HCT116 (cell line): ENCODE data around the gene CAPZB. TPM values are rescaled to one million over a fixed set of nuclear protein-coding genes. Genes with fewer than 3 reads are reported as not detected.

Source experiments
- ATAC-seq: fragments of 200-7000 bp; cut with Tn5 transposase; 2 replicates; pipeline ENCODE4 v1.9.1; 2020; ENCODE audit warnings: mild to moderate bottlenecking, moderate library complexity
- BruUV-seq: library from RNA; stranded (reverse); fragments of 400-500 nt; replicated peaks from 2 replicates; lab custom pipeline; 2021; lab: Mats Ljungman, UMichigan
- CTCF ChIA-PET: fragments of 300-600 bp; sonication (Branson Sonifier 250); formaldehyde crosslinking; loops from one replicate; lab custom pipeline; 2021; ENCODE audit warnings: antibody characterized with exemption; lab: Charles Lee
- POLR2A ChIA-PET: fragments of 300-600, 350-600 bp; sonication (Branson Sonifier 250); formaldehyde crosslinking; loops from one replicate; lab custom pipeline; 2021; ENCODE audit warnings: antibody characterized with exemption; lab: Charles Lee
- RAD21 ChIA-PET, 2 experiments: fragments of 300-600 bp; sonication (Branson Sonifier 250); formaldehyde crosslinking; loops; one replicate each; lab custom pipeline; 2023; ENCODE audit warnings: low total read pairs in 2 of 2; ENCODE audit not compliant: uncharacterized antibody in 2 of 2, unreplicated experiment in 2 of 2, low non-redundant PET in 1 of 2; lab: Charles Lee
- DNase-seq: peaks from one replicate; pipeline ENCODE4 v3.0.0-alpha.2; 2010; ENCODE audit warnings: low read depth, low spot score
- H2AFZ ChIP-seq: fragments of 200-600 bp; shearing (Covaris generic), sonication (generic); 2 replicates; pipeline ENCODE4 v1.6.1; 2017; ENCODE audit warnings: low read depth, mixed run types, mixed read lengths, antibody characterized with exemption, low read length; ENCODE audit not compliant: poor library complexity, severe bottlenecking
- H3K27ac ChIP-seq: 2 replicates; pipeline ENCODE4 v1.5.1; 2012; ENCODE audit warnings: low read depth, low read length
- H3K27me3 ChIP-seq: fragments of 200-600 bp; sonication (generic); 2 replicates; pipeline ENCODE4 v1.6.1; 2016; ENCODE audit warnings: mixed run types, low read length, mixed read lengths; ENCODE audit not compliant: insufficient read depth
- H3K36me3 ChIP-seq, 2 experiments: fragments of 200-500 bp in 1 of 2; fragments of 200-600 bp in 1 of 2; sonication (Bioruptor generic) in 1 of 2; sonication (generic) in 1 of 2; 2 replicates each; pipeline versions ENCODE4 v1.5.1 to v1.6.1; 2014 to 2016; ENCODE audit warnings: low read length in 2 of 2, inconsistent platforms in 1 of 2, mixed read lengths in 1 of 2, mixed run types in 1 of 2; ENCODE audit not compliant: insufficient read depth in 2 of 2, control insufficient read depth in 1 of 2
- H3K4me1 ChIP-seq, 2 experiments: fragments of 200-600 bp in 1 of 2; sonication (generic) in 1 of 2; 2 replicates each; pipeline versions ENCODE4 v1.5.1 to v1.6.1; 2012 to 2017; ENCODE audit warnings: low read length in 2 of 2, inconsistent platforms in 1 of 2, mild to moderate bottlenecking in 1 of 2, mixed read lengths in 1 of 2, mixed run types in 1 of 2, moderate library complexity in 1 of 2; ENCODE audit not compliant: insufficient read depth in 2 of 2, control insufficient read depth in 1 of 2
- H3K4me2 ChIP-seq: fragments of 200-600 bp; sonication (generic); 2 replicates; pipeline ENCODE4 v1.6.1; 2017; ENCODE audit warnings: mixed run types, low read length, mixed read lengths
- H3K4me3 ChIP-seq, 2 experiments: fragments of 200-600 bp in 1 of 2; sonication (generic) in 1 of 2; replicated peaks in 1 of 2; 2 replicates each; pipeline ENCODE4 v1.5.1; 2011 to 2016; ENCODE audit warnings: low read length in 2 of 2, control low read depth in 1 of 2, low read depth in 1 of 2, mild to moderate bottlenecking in 1 of 2, mixed read lengths in 1 of 2, mixed run types in 1 of 2
- H3K79me2 ChIP-seq: fragments of 200-600 bp; sonication (generic); 2 replicates; pipeline ENCODE4 v1.6.1; 2017; ENCODE audit warnings: mild to moderate bottlenecking, mixed run types, low read length, moderate library complexity, mixed read lengths; ENCODE audit not compliant: insufficient read depth
- H3K9ac ChIP-seq: fragments of 200-600 bp; sonication (generic); 2 replicates; pipeline ENCODE4 v1.6.1; 2016; ENCODE audit warnings: low read length, mixed read lengths
- H3K9me2 ChIP-seq: fragments of 200-600 bp; sonication (generic), shearing (Covaris generic); 2 replicates; pipeline ENCODE4 v1.6.1; 2017; ENCODE audit warnings: mixed run types, mild to moderate bottlenecking, moderate library complexity; ENCODE audit not compliant: insufficient read depth
- H3K9me3 ChIP-seq, 2 experiments: fragments of 200-500 bp in 1 of 2; fragments of 200-600 bp in 1 of 2; sonication (Bioruptor generic) in 1 of 2; sonication (generic) in 1 of 2; 2 replicates each; pipeline ENCODE4 v1.6.1; 2014 to 2017; ENCODE audit warnings: low read length in 2 of 2, mixed read lengths in 2 of 2, inconsistent platforms in 1 of 2, low read depth in 1 of 2, mild to moderate bottlenecking in 1 of 2, mixed run types in 1 of 2, moderate library complexity in 1 of 2; ENCODE audit not compliant: control insufficient read depth in 1 of 2, insufficient read depth in 1 of 2
- H4K20me1 ChIP-seq: fragments of 200-600 bp; sonication (generic), shearing (Covaris generic); 2 replicates; pipeline ENCODE4 v1.6.1; 2017; ENCODE audit warnings: mixed run types, mild to moderate bottlenecking, moderate library complexity; ENCODE audit not compliant: insufficient read depth
- CBX3 ChIP-seq: IDR thresholded peaks from 2 replicates; pipeline ENCODE4 v1.6.1; 2012; ENCODE audit warnings: low read depth
- CEBPB ChIP-seq: IDR thresholded peaks from 2 replicates; pipeline ENCODE4 v1.6.1; 2012; ENCODE audit warnings: low read depth
- EGR1 ChIP-seq: IDR thresholded peaks from 2 replicates; pipeline ENCODE4 v1.6.1; 2012; ENCODE audit warnings: low read depth
- EZH2 ChIP-seq: fragments of 200-600 bp; sonication (generic); IDR thresholded peaks from 2 replicates; pipeline ENCODE4 v1.6.1; 2017; ENCODE audit warnings: antibody characterized with exemption, mixed run types
- EZH2phosphoT487 ChIP-seq: fragments of 200-600 bp; IDR thresholded peaks from 2 replicates; pipeline ENCODE4 v1.6.1; 2018; ENCODE audit warnings: antibody characterized with exemption, borderline replicate concordance
- FOSL1 ChIP-seq: IDR thresholded peaks from 2 replicates; pipeline ENCODE4 v1.6.1; 2012; ENCODE audit warnings: low read depth
- JUND ChIP-seq: IDR thresholded peaks from 2 replicates; pipeline ENCODE4 v1.6.1; 2012
- POLR2A ChIP-seq: IDR thresholded peaks from 2 replicates; pipeline ENCODE4 v1.7.0; 2011; ENCODE audit warnings: borderline replicate concordance; ENCODE audit not compliant: insufficient read depth, insufficient read length; ENCODE audit errors: extremely low read depth
- POLR2AphosphoS5 ChIP-seq: IDR thresholded peaks from 2 replicates; pipeline ENCODE4 v1.6.1; 2011; ENCODE audit warnings: mild to moderate bottlenecking, low read depth, low read length, moderate library complexity
- RAD21 ChIP-seq: IDR thresholded peaks from 2 replicates; pipeline ENCODE4 v1.6.1; 2012; ENCODE audit warnings: low read depth, mild to moderate bottlenecking
- SIN3A ChIP-seq: IDR thresholded peaks from 2 replicates; pipeline ENCODE4 v1.6.1; 2012; ENCODE audit warnings: low read depth
- SP1 ChIP-seq: IDR thresholded peaks from 2 replicates; pipeline ENCODE4 v1.6.1; 2012; ENCODE audit warnings: low read depth
- SRF ChIP-seq: IDR thresholded peaks from 2 replicates; pipeline ENCODE4 v1.6.1; 2012; ENCODE audit warnings: low read depth
- TCF7L2 ChIP-seq: IDR thresholded peaks from 2 replicates; pipeline ENCODE4 v1.7.0; 2011; ENCODE audit warnings: borderline replicate concordance, inconsistent platforms; ENCODE audit not compliant: insufficient read depth, insufficient read length; ENCODE audit errors: extremely low read depth
- YY1 ChIP-seq: IDR thresholded peaks from 2 replicates; pipeline ENCODE4 v1.6.1; 2011; ENCODE audit warnings: low read length, low read depth, moderate library complexity, mild to moderate bottlenecking; ENCODE audit not compliant: insufficient replicate concordance; ENCODE audit errors: extremely low read depth
- ZNF274 ChIP-seq: fragments of 200-500 bp; sonication (Bioruptor generic); IDR thresholded peaks from 2 replicates; pipeline ENCODE4 v1.6.1; 2014; ENCODE audit warnings: mild to moderate bottlenecking, low read depth, low read length, inconsistent platforms
- intact Hi-C: fragments of 100-400 bp; cut with micrococcal nuclease; formaldehyde crosslinking; loops from 2 replicates; pipeline ENCODE4 v1.10.0; 2022
- total RNA-seq: library from RNA; stranded (reverse); gene quantifications from one replicate; pipeline ENCODE4 v1.2.1, GENCODE V29; 2021; ENCODE audit not compliant: unreplicated experiment
- TF ChIP-seq, protein P1 (sequence below): IDR thresholded peaks from 2 replicates; pipeline ENCODE4 v1.6.1; 2012
- TF ChIP-seq, protein P2 (sequence below): IDR thresholded peaks from 2 replicates; pipeline ENCODE4 v1.6.1; 2012; ENCODE audit warnings: low read depth
- TF ChIP-seq, protein P3 (sequence below): IDR thresholded peaks from 2 replicates; pipeline ENCODE4 v1.6.1; 2011; ENCODE audit warnings: mild to moderate bottlenecking, low read length, moderate library complexity; ENCODE audit not compliant: insufficient replicate concordance; ENCODE audit errors: extremely low read depth

The CAPZB gene
- total RNA-seq, 1 experiment from 2014 or later, result 203 TPM

DNA sequence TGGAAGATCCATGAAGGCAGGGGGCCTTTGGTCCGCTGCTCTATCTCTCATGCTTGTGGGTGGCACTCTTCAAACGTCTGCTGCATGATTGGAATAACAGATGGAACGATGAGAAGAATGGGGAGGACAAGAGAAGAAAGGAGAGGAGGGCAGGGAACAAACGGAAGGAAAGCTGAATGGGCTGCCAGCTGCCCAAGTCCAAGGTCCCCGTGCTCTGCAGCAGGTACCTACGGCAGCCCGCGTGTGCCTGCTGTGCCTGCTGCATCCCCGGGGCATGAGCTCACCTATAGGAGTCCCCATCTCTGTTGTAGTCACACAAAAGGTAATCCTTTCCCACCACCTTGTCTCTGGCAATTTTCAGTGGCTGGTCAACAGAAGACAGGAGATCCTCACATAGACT, 100.1 kb downstream of the CAPZB start:
- RAD21 ChIA-PET, result no interaction called here
- no peaks in the 10 kb centered on the region for H3K9me2 ChIP-seq
- POLR2A ChIA-PET, result no interaction called here
- DNase-seq (no peak), ATAC-seq (no peak)
- H3K9me3 ChIP-seq, result no peaks in the 10 kb centered on the region
- no peaks in the 10 kb centered on the region for H4K20me1 ChIP-seq
- H3K4me3 ChIP-seq, result no peak overlapping the region
- peaks cover 0 to 2% of the 10 kb centered on the region in 2 experiments; a peak in 1 of 4 replicates for H3K36me3 ChIP-seq
- TF ChIP-seq, protein P1, sequence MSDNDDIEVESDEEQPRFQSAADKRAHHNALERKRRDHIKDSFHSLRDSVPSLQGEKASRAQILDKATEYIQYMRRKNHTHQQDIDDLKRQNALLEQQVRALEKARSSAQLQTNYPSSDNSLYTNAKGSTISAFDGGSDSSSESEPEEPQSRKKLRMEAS, result no peak
- TF ChIP-seq POLR2AphosphoS5 (no peak), FOSL1 (no peak), EZH2phosphoT487 (no peak), EGR1 (no peak), RAD21 (no peak), EZH2 (no peak), SP1 (no peak), SIN3A (no peak), ZNF274 (no peak), POLR2A (no peak), CEBPB (no peak), SRF (no peak), TCF7L2 (no peak), JUND (no peak), YY1 (no peak), CBX3 (no peak)
- TF ChIP-seq, protein P2, sequence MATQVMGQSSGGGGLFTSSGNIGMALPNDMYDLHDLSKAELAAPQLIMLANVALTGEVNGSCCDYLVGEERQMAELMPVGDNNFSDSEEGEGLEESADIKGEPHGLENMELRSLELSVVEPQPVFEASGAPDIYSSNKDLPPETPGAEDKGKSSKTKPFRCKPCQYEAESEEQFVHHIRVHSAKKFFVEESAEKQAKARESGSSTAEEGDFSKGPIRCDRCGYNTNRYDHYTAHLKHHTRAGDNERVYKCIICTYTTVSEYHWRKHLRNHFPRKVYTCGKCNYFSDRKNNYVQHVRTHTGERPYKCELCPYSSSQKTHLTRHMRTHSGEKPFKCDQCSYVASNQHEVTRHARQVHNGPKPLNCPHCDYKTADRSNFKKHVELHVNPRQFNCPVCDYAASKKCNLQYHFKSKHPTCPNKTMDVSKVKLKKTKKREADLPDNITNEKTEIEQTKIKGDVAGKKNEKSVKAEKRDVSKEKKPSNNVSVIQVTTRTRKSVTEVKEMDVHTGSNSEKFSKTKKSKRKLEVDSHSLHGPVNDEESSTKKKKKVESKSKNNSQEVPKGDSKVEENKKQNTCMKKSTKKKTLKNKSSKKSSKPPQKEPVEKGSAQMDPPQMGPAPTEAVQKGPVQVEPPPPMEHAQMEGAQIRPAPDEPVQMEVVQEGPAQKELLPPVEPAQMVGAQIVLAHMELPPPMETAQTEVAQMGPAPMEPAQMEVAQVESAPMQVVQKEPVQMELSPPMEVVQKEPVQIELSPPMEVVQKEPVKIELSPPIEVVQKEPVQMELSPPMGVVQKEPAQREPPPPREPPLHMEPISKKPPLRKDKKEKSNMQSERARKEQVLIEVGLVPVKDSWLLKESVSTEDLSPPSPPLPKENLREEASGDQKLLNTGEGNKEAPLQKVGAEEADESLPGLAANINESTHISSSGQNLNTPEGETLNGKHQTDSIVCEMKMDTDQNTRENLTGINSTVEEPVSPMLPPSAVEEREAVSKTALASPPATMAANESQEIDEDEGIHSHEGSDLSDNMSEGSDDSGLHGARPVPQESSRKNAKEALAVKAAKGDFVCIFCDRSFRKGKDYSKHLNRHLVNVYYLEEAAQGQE, result no peak
- TF ChIP-seq, protein P3, sequence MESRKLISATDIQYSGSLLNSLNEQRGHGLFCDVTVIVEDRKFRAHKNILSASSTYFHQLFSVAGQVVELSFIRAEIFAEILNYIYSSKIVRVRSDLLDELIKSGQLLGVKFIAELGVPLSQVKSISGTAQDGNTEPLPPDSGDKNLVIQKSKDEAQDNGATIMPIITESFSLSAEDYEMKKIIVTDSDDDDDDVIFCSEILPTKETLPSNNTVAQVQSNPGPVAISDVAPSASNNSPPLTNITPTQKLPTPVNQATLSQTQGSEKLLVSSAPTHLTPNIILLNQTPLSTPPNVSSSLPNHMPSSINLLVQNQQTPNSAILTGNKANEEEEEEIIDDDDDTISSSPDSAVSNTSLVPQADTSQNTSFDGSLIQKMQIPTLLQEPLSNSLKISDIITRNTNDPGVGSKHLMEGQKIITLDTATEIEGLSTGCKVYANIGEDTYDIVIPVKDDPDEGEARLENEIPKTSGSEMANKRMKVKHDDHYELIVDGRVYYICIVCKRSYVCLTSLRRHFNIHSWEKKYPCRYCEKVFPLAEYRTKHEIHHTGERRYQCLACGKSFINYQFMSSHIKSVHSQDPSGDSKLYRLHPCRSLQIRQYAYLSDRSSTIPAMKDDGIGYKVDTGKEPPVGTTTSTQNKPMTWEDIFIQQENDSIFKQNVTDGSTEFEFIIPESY, result no peak
- no peak overlapping the region for H2AFZ ChIP-seq
- no peak overlapping the region for H3K4me2 ChIP-seq
- no TSS peak for BruUV-seq
- CTCF ChIA-PET, result no interaction called here
- no peak overlapping the region for H3K27ac ChIP-seq
- peaks cover 43% of the 10 kb centered on the region for H3K79me2 ChIP-seq
- H3K27me3 ChIP-seq, result no peaks in the 10 kb centered on the region
- intact Hi-C loops, result no loop called here
- H3K9ac ChIP-seq, result no peak overlapping the region
- H3K4me1 ChIP-seq, result no peaks in the 10 kb centered on the region; a peak in 1 of 4 replicates
